ENCODE measurements around the gene CYTH1. TPM values are rescaled to one million over a fixed set of nuclear protein-coding genes. Genes with fewer than 3 reads are reported as not detected.

CYTH1 gene
- polyA plus RNA-seq, 1 donor from 2014 or later, result 120 TPM

GRCh38 chr17:78665387-78665951, 116.6 kb downstream of the CYTH1 start:
- Histone ChIP-seq H3K9ac (ENCODE audit: low read length) (no peak overlapping the region), H3K9me2 (ENCODE audit: insufficient read depth, low read length) (no peaks in the 10 kb centered on the region), H3K36me3 (ENCODE audit: insufficient read depth, low read length) (no peaks in the 10 kb centered on the region), H3K27ac (ENCODE audit: low read length) (no peak overlapping the region), H3K4me3 (ENCODE audit: low read length) (no peak overlapping the region), H4K20me1 (ENCODE audit: insufficient read depth) (no peaks in the 10 kb centered on the region), H3F3A (ENCODE audit: insufficient read depth, low read length, poor library complexity, severe bottlenecking) (no peaks in the 10 kb centered on the region), H2AFZ (ENCODE audit: low read depth, low read length) (no peak overlapping the region), H3K79me2 (replicated peaks; ENCODE audit: insufficient read depth, low read length) (no peaks in the 10 kb centered on the region), H3K4me2 (ENCODE audit: low read length) (no peak overlapping the region), H3K9me3 (ENCODE audit: low read length) (no peaks in the 10 kb centered on the region), H3K27me3 (ENCODE audit: insufficient read depth, low read depth, low read length) (no peaks in the 10 kb centered on the region)
- TF ChIP-seq REST (IDR thresholded peaks at IDR 0.05; ENCODE audit: borderline replicate concordance) (no peak), POLR2AphosphoS5 (IDR thresholded peaks at IDR 0.05) (no peak), RAD21 (conservative IDR thresholded peaks at IDR 0.05) (no peak), CTCF (IDR thresholded peaks at IDR 0.05; ENCODE audit: poor library complexity, severe bottlenecking) (no peak), EP300 (conservative IDR thresholded peaks at IDR 0.05; ENCODE audit: poor library complexity, severe bottlenecking) (no peak), EZH2 (IDR thresholded peaks at IDR 0.05; ENCODE audit: borderline replicate concordance, insufficient read depth, low read length, poor library complexity, severe bottlenecking) (no peak), MXI1 (conservative IDR thresholded peaks at IDR 0.05; ENCODE audit: poor library complexity, severe bottlenecking) (no peak), TAF1 (IDR thresholded peaks at IDR 0.05; ENCODE audit: low read depth) (no peak), SMC3 (conservative IDR thresholded peaks at IDR 0.05; ENCODE audit: poor library complexity) (no peak)

GRCh38 chr17:78664476-78665386, 117.3 kb downstream of the CYTH1 start:
- Histone ChIP-seq H3K79me2 (replicated peaks; ENCODE audit: insufficient read depth, low read length) (no peaks in the 10 kb centered on the region), H3K9me2 (ENCODE audit: insufficient read depth, low read length) (no peaks in the 10 kb centered on the region), H3K27me3 (ENCODE audit: insufficient read depth, low read depth, low read length) (no peaks in the 10 kb centered on the region), H3F3A (ENCODE audit: insufficient read depth, low read length, poor library complexity, severe bottlenecking) (no peaks in the 10 kb centered on the region), H2AFZ (ENCODE audit: low read depth, low read length) (no peak overlapping the region), H3K4me2 (ENCODE audit: low read length) (no peak overlapping the region), H4K20me1 (ENCODE audit: insufficient read depth) (no peaks in the 10 kb centered on the region), H3K27ac (ENCODE audit: low read length) (no peak overlapping the region), H3K9me3 (ENCODE audit: low read length) (no peaks in the 10 kb centered on the region), H3K4me3 (ENCODE audit: low read length) (no peak overlapping the region), H3K9ac (ENCODE audit: low read length) (no peak overlapping the region), H3K36me3 (ENCODE audit: insufficient read depth, low read length) (no peaks in the 10 kb centered on the region)
- TF ChIP-seq TAF1 (IDR thresholded peaks at IDR 0.05; ENCODE audit: low read depth), result no peak
- no peak for TF ChIP-seq MXI1 (conservative IDR thresholded peaks at IDR 0.05; ENCODE audit: poor library complexity, severe bottlenecking)
- TF ChIP-seq REST (IDR thresholded peaks at IDR 0.05; ENCODE audit: borderline replicate concordance), result no peak
- no peak for TF ChIP-seq SMC3 (conservative IDR thresholded peaks at IDR 0.05; ENCODE audit: poor library complexity)

All from neural cell (in vitro differentiated cells).